ENCODE measurements around the gene TDRD7. TPM values are rescaled to one million over a fixed set of nuclear protein-coding genes. Genes with fewer than 3 reads are reported as not detected.

TDRD7 gene
- total and polyA plus RNA-seq, 3 donors from 2014 or later: 31.2 to 85.8 (median 32.2) TPM

GRCh38 chr9:97413462-97413861, 1.6 kb downstream of the TDRD7 start:
- no peak for DNase-seq
- no peaks in the 10 kb centered on the region for H3K9me3 ChIP-seq
- WGBS, 2 donors: 53 to 62% methylated on average over 4 of the region's 4 CpGs
- intact Hi-C loops (cut with DNase I; ENCODE audit: low total_unique reads): no loop called here
- H3K27me3 ChIP-seq: no peaks in the 10 kb centered on the region
- H3K4me1 ChIP-seq: peaks cover 7% of the 10 kb centered on the region
- H3K27ac ChIP-seq: no peak overlapping the region
- no peak overlapping the region for H3K4me3 ChIP-seq
- TF ChIP-seq CTCF (IDR thresholded peaks at IDR 0.05) (no peak), POLR2A (IDR thresholded peaks at IDR 0.05) (no peak)
- H3K36me3 ChIP-seq (ENCODE audit: low read depth, missing control alignments): no peaks in the 10 kb centered on the region

GRCh38 chr9:97415146-97415545, 3.2 kb downstream of the TDRD7 start:
- intact Hi-C loops (cut with DNase I; ENCODE audit: low total_unique reads): no loop called here
- Histone ChIP-seq H3K27ac (no peak overlapping the region), H3K27me3 (no peaks in the 10 kb centered on the region), H3K4me1 (peaks cover 7% of the 10 kb centered on the region), H3K36me3 (ENCODE audit: low read depth, missing control alignments) (no peaks in the 10 kb centered on the region), H3K9me3 (no peaks in the 10 kb centered on the region), H3K4me3 (no peak overlapping the region)
- 85 to 90% methylated on average over 2 of the region's 2 CpGs for WGBS, 2 donors
- no peak for DNase-seq
- TF ChIP-seq POLR2A (IDR thresholded peaks at IDR 0.05) (no peak), CTCF (IDR thresholded peaks at IDR 0.05) (no peak)

GRCh38 chr9:97418880-97419279, 7.0 kb downstream of the TDRD7 start:
- no peak overlapping the region for H3K27ac ChIP-seq
- H3K27me3 ChIP-seq: no peaks in the 10 kb centered on the region
- no peak for TF ChIP-seq CTCF (IDR thresholded peaks at IDR 0.05)
- TF ChIP-seq POLR2A (IDR thresholded peaks at IDR 0.05): no peak
- H3K9me3 ChIP-seq: no peaks in the 10 kb centered on the region
- no peaks in the 10 kb centered on the region for H3K4me1 ChIP-seq
- no peak for DNase-seq
- WGBS, 2 donors: 91 to 96% methylated on average over 3 of the region's 3 CpGs
- H3K36me3 ChIP-seq (ENCODE audit: low read depth, missing control alignments): no peaks in the 10 kb centered on the region
- intact Hi-C loops (cut with DNase I; ENCODE audit: low total_unique reads): no loop called here
- H3K4me3 ChIP-seq: no peak overlapping the region

DNA sequence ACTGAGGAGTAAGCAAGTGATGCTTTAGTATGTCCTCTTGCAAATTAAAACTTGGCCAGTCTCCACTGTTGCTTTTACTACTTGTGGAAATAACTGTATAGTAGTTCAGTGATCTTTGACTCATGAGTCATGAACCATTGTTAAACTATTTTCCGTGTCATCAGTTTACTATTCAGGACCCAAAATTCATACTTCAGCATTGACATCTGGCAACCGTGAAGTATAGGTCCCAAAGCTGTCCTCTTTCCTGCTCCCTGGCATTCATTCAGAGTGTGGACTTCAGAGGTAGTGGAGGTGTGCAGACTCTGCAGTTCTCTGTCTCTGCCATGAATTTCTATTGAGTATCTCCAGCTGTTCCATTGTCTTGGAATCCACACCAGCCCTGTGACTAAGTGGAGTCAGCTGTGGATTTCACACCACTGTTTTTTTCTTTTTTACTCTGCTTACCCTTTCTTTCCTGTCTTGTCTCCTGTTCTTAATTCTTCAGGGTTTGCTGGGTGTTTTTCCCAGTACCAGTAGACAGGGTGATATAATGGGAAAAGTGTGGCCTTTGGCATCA, 7.5 kb downstream of the TDRD7 start:
- WGBS, 2 donors: 68 to 71% methylated on average over 2 of the region's 2 CpGs
- no peak overlapping the region for H3K27ac ChIP-seq
- H3K4me1 ChIP-seq: no peaks in the 10 kb centered on the region
- no peak overlapping the region for H3K4me3 ChIP-seq
- no peak for TF ChIP-seq CTCF (IDR thresholded peaks at IDR 0.05)
- no peak for TF ChIP-seq POLR2A (IDR thresholded peaks at IDR 0.05)
- H3K36me3 ChIP-seq (ENCODE audit: low read depth, missing control alignments): no peaks in the 10 kb centered on the region
- no peaks in the 10 kb centered on the region for H3K27me3 ChIP-seq
- intact Hi-C loops (cut with DNase I; ENCODE audit: low total_unique reads): no loop called here
- H3K9me3 ChIP-seq: no peaks in the 10 kb centered on the region
- DNase-seq: no peak

DNA sequence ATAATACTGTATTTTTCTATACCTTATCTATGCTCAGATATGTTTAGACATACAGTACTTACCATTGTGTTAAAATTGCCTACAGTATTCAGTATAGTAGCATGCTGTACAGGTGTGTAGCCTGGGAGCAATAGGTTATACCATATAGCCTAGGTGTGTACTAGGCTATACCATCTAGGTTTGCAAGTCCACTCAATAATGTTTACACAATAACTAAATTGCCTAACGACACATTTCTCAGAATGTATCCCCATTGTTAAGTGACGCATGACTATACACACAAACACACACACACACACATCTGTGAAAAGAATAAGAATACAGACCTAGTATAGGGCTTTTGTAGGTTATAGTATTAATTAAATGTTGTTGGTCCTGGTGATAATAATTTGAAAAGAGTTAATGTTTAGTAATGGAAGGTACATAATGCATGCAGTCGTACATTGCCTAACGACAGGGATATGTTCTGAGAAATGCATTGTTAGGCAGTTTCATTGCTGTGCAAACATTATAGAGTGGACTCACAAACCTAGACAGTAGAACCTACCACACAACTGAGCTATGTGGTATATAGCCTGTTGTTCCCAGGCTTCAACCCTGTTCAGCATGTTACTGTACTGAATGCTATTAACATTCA, 13.6 kb downstream of the TDRD7 start:
- Histone ChIP-seq H3K27me3 (no peaks in the 10 kb centered on the region), H3K4me3 (no peak overlapping the region), H3K9me3 (no peaks in the 10 kb centered on the region), H3K36me3 (ENCODE audit: low read depth, missing control alignments) (no peaks in the 10 kb centered on the region), H3K27ac (no peak overlapping the region), H3K4me1 (no peaks in the 10 kb centered on the region)
- intact Hi-C loops (cut with DNase I; ENCODE audit: low total_unique reads): no loop called here
- no peak for TF ChIP-seq POLR2A (IDR thresholded peaks at IDR 0.05)
- no peak for TF ChIP-seq CTCF (IDR thresholded peaks at IDR 0.05)
- DNase-seq: no peak
- WGBS, 2 donors: 97 to 98% methylated on average over 4 of the region's 4 CpGs
